RWPE1 (cell line): ENCODE data around the gene AIMP1.
"Not testable (repeated sequence)": the region's sequence is repeated elsewhere in the genome, so short reads cannot be mapped to it uniquely, and the experiment has no call there.

Source experiments
- CTCF ChIA-PET: fragments of 350-600 bp; sonication (Branson Sonifier 250); formaldehyde crosslinking; extraction: SDS; loops from one replicate; lab custom pipeline; 2021; lab: Yijun Ruan, JAX
- POLR2A ChIA-PET: fragments of 400-600 bp; formaldehyde crosslinking; extraction: SDS; loops from one replicate; lab custom pipeline; 2020; ENCODE audit warnings: antibody characterized with exemption; ENCODE audit not compliant: low non-redundant PET; lab: Yijun Ruan, JAX
- DNase-seq: peaks from one replicate; pipeline ENCODE4 v3.0.0; 2012; ENCODE audit warnings: low spot score
- H3K27ac ChIP-seq: fragments of 450-650 bp; 2 replicates; pipeline ENCODE4 v1.5.1; 2017
- TF ChIP-seq, protein P1 (sequence below): fragments of 450-650 bp; conservative IDR thresholded peaks from 2 replicates; pipeline ENCODE4 v1.5.1; 2017; ENCODE audit warnings: low read depth, mild to moderate bottlenecking

Gene AIMP1

DNA sequence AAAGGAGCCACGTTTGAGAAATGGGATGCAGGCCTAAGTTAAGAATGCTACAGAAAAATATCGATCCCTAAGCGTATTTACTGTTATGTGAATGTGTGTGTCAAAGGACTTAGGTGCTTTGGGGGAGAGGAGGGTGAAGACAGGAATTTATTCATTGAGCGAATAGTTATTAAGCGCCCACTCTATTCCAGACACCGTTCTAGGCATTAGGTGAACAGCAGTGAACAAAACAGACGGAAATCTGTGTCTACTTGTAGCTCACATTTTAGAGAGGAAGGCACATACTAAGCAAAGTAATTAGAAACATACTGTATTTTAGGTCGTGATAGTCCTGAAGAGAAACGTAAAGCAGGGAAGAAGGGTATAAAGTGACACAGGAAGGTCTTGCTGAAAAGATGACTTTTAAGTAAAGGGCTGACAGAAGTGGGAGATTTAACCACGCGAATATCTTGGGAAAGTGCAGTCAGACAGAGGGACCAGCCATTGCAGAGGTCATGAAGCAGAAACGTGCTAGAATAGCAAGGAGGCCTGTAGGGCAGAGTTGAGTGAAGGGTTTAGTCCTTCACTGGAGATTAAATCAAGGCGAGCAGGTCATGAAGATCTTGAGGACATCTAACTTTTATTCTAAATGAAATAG, 541 bp downstream of the AIMP1 start:
- no peak for DNase-seq
- POLR2A ChIA-PET = no interaction called here
- CTCF ChIA-PET = no interaction called here
- TF ChIP-seq, protein P1, sequence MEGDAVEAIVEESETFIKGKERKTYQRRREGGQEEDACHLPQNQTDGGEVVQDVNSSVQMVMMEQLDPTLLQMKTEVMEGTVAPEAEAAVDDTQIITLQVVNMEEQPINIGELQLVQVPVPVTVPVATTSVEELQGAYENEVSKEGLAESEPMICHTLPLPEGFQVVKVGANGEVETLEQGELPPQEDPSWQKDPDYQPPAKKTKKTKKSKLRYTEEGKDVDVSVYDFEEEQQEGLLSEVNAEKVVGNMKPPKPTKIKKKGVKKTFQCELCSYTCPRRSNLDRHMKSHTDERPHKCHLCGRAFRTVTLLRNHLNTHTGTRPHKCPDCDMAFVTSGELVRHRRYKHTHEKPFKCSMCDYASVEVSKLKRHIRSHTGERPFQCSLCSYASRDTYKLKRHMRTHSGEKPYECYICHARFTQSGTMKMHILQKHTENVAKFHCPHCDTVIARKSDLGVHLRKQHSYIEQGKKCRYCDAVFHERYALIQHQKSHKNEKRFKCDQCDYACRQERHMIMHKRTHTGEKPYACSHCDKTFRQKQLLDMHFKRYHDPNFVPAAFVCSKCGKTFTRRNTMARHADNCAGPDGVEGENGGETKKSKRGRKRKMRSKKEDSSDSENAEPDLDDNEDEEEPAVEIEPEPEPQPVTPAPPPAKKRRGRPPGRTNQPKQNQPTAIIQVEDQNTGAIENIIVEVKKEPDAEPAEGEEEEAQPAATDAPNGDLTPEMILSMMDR = no peak
- peak overlapping the region; percentile 91 for H3K27ac ChIP-seq

DNA sequence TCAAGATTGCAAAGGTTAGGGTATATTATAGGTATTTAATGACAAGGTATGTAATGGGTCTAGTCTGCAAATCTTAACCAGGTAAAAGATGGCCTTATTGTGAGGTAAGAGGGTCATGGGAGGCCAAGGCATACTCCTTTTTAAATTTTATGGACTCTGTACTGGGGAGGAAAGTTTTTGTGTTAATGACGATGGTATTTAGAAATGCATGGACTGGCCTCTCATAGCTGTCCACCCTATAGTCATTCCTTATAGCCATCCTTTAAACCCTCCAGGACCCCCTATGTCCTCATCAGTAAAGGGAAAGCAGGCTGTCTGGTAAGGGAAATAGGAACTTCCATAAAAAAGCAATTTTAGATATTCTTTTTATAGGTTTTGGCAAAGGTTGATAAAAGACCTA, 1.5 kb downstream of the AIMP1 start:
- DNase-seq = no peak
- CTCF ChIA-PET = no interaction called here
- TF ChIP-seq, protein P1 = no peak
- POLR2A ChIA-PET = no interaction called here
- no peak overlapping the region for H3K27ac ChIP-seq

DNA sequence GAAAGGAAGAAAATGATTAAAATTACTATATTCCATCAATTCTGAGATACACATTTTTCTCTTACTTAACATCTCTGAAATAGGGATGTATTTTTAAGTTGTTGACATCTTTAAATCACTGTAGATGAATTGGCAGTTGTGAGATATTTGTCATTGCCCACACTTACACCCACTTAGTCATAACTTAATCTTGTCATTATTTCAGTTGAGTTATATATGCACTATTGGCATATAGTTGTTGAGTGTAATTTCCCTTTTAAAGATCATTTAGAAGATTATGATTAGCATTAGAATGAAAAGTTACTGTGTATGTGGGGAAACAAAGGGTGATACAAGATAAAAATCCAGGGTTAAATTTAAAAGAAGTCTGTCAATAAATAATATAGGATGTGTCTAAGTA, 2.2 kb downstream of the AIMP1 start:
- no peak for DNase-seq
- ChIA-PET CTCF (no interaction called here), POLR2A (no interaction called here)
- H3K27ac ChIP-seq = no peak overlapping the region
- TF ChIP-seq, protein P1 = no peak

DNA sequence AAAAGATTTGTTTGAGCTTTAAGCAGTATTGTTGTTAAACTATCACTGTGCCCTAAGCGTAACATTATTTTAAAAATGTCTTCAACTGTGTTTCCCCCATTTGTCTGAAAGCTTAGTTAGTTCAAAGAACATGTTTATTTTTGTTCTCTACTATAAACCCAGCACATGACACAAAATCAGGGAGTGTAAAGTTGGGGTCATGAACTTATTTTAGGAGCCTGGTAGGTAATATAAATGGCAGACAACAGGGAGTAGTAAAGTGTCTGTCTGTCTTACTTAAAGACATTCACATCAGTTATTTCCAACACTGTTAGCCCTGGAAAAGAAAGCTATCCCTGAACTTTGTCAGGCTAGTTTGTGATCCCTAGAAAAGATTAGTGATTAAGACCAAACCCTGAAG, 3.9 kb downstream of the AIMP1 start:
- CTCF ChIA-PET = no interaction called here
- TF ChIP-seq, protein P1 = no peak

DNA sequence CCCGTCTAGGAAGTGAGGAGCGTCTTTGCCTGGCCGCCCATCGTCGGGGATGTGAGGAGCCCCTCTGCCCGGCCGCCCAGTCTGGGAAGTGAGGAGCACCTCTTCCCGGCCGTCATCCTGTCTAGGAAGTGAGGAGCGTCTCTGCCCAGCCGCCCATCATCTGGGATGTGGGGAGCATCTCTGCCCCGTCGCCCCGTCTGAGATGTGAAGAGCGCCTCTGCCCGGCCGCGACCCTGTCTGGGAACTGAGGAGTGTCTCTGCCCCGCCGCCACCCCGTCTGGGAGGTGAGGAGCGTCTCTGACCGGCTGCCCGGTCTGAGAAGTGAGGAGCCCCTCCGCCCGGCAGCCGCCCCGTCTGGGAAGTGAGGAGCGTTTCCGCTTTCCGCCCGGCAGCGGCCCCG, 4.8 kb downstream of the AIMP1 start:
- POLR2A ChIA-PET, H3K27ac ChIP-seq, CTCF ChIA-PET, DNase-seq: not testable (repeated sequence)

More for the DNA sequence above, 3.9 kb downstream of the AIMP1 start:
- no peak overlapping the region for H3K27ac ChIP-seq
- POLR2A ChIA-PET = no interaction called here
- DNase-seq = no peak

DNA sequence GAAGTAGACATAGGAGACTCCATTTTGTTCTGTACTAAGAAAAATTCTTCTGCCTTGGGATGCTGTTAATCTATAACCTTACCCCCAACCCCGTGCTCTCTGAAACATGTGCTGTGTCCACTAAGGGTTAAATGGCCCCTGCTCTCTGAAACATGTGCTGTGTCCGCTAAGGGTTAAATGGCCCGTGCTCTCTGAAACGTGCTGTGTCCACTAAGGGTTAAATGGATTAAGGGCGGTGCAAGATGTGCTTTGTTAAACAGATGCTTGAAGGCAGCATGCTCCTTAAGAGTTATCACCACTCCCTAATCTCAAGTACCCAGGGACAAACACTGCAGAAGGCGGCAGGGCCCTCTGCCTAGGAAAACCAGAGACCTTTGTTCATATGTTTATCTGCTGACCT, 5.5 kb downstream of the AIMP1 start:
- CTCF ChIA-PET, POLR2A ChIA-PET, DNase-seq, H3K27ac ChIP-seq: not testable (repeated sequence)

DNA sequence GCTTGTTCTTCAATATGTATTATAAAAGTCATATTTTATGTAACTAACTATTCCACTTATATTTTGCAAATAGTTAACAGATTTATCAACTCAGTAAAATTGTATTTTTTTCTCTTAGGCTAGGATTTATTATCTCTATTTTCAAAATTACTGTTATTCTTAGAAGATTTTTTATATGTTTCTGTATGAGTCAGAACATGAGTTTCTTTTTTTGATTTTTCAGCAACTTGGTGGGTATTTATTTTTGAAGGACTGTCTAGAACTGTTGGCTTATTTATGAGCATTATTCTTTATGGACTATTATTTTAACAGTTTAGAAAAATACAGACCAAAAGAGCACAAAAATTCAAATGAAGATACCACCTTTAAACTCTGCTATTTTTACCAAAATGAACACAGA, 6.8 kb downstream of the AIMP1 start:
- no peak overlapping the region for H3K27ac ChIP-seq
- POLR2A ChIA-PET = no interaction called here
- CTCF ChIA-PET = no interaction called here
- no peak for DNase-seq
- TF ChIP-seq, protein P1 = no peak
